Endothelial cell of umbilical vein (primary cell): ENCODE results near the gene ANGPTL1. TPM values are rescaled to one million over a fixed set of nuclear protein-coding genes. Genes with fewer than 3 reads are reported as not detected.

Source experiments
- BruUV-seq: library from RNA; stranded (reverse); fragments of 400-500 nt; replicated peaks from 2 replicates; lab custom pipeline; 2021; lab: Mats Ljungman, UMichigan
- CTCF ChIA-PET: fragments of 300-600, 350-600 bp; sonication (Branson Sonifier 250); formaldehyde crosslinking; loops from one replicate; lab custom pipeline; 2021; ENCODE audit warnings: antibody characterized with exemption, inconsistent platforms; lab: Charles Lee
- POLR2A ChIA-PET: fragments of 300-600, 350-600 bp; sonication (Branson Sonifier 250); formaldehyde crosslinking; loops from one replicate; lab custom pipeline; 2021; ENCODE audit warnings: antibody characterized with exemption, inconsistent platforms; lab: Charles Lee
- DNase-seq: peaks from one replicate; pipeline ENCODE4 v3.0.0-alpha.2; 2011; ENCODE audit warnings: low read depth, low spot score
- FAIRE-seq: peaks from 2 replicates; lab custom pipeline; 2011; peaks lifted over from hg19 to GRCh38; lab: Jason Lieb, UNC
- H2AFZ ChIP-seq: 2 replicates; pipeline ENCODE4 v1.6.0; 2012; ENCODE audit warnings: low read depth, low read length, control low read depth, inconsistent platforms
- H3K27ac ChIP-seq: 2 replicates; pipeline ENCODE4 v1.5.1; 2011; ENCODE audit warnings: low read depth, mild to moderate bottlenecking, control low read depth, low read length, moderate library complexity; ENCODE audit not compliant: insufficient read depth
- H3K27me3 ChIP-seq, 2 experiments: 2 replicates each; pipeline versions ENCODE4 v1.6.0 to v1.6.1; 2011; ENCODE audit warnings: low read length in 2 of 2, mixed read lengths in 1 of 2; ENCODE audit not compliant: control insufficient read depth in 2 of 2, insufficient read depth in 2 of 2
- H3K36me3 ChIP-seq, 2 experiments: 2 replicates in 1 of 2; 3 replicates in 1 of 2; pipeline ENCODE4 v1.5.1; 2011; ENCODE audit warnings: low read length in 2 of 2, mild to moderate bottlenecking in 1 of 2, moderate library complexity in 1 of 2; ENCODE audit not compliant: control insufficient read depth in 2 of 2, insufficient read depth in 2 of 2; ENCODE audit errors: extremely low read depth in 1 of 2
- H3K4me1 ChIP-seq: 3 replicates; pipeline ENCODE4 v1.5.1; 2011; ENCODE audit warnings: mild to moderate bottlenecking, low read length; ENCODE audit not compliant: control insufficient read depth, insufficient read depth; ENCODE audit errors: extremely low read depth
- H3K4me2 ChIP-seq: 2 replicates; pipeline ENCODE4 v1.6.1; 2011; ENCODE audit warnings: low read length, control low read depth, mixed read lengths; ENCODE audit not compliant: insufficient read depth
- H3K4me3 ChIP-seq, 3 experiments: fragments of 200-600 bp in 1 of 3; sonication (generic), shearing (Covaris generic) in 1 of 3; replicated peaks in 1 of 3; 2 replicates each; pipeline ENCODE4 v1.5.1; 2011 to 2016; ENCODE audit warnings: control low read depth in 3 of 3, low read length in 3 of 3, mild to moderate bottlenecking in 2 of 3, inconsistent platforms in 1 of 3, low read depth in 1 of 3, moderate library complexity in 1 of 3; ENCODE audit not compliant: insufficient read depth in 1 of 3
- H3K79me2 ChIP-seq: 2 replicates; pipeline ENCODE4 v1.6.0; 2012; ENCODE audit warnings: low read length, inconsistent platforms; ENCODE audit not compliant: control insufficient read depth, insufficient read depth
- H3K9ac ChIP-seq: replicated peaks from 2 replicates; pipeline ENCODE3; 2011; ENCODE audit warnings: low read length, control low read depth; ENCODE audit not compliant: insufficient read depth; ENCODE audit errors: extremely low read depth
- H3K9me1 ChIP-seq: replicated peaks from 3 replicates; pipeline ENCODE4 v1.6.0; 2011; ENCODE audit warnings: mild to moderate bottlenecking, low read length; ENCODE audit not compliant: control insufficient read depth, insufficient read depth; ENCODE audit errors: extremely low read depth
- H3K9me3 ChIP-seq: replicated peaks from 2 replicates; pipeline ENCODE4 v1.5.1; 2012; ENCODE audit warnings: low read length, inconsistent platforms; ENCODE audit not compliant: control insufficient read depth, insufficient read depth
- H4K20me1 ChIP-seq: replicated peaks from 2 replicates; pipeline ENCODE3; 2011; ENCODE audit warnings: mild to moderate bottlenecking, low read length; ENCODE audit not compliant: control insufficient read depth, insufficient read depth; ENCODE audit errors: extremely low read depth
- EZH2 ChIP-seq: IDR thresholded peaks from 2 replicates; pipeline ENCODE4 v1.6.1; 2012; ENCODE audit warnings: borderline replicate concordance, low read depth, mild to moderate bottlenecking, moderate library complexity, low read length, inconsistent platforms; ENCODE audit not compliant: severe bottlenecking
- FOS ChIP-seq: IDR thresholded peaks from 2 replicates; pipeline ENCODE4 v1.6.1; 2011; ENCODE audit warnings: mild to moderate bottlenecking, low read length, moderate library complexity, borderline replicate concordance; ENCODE audit not compliant: insufficient read depth
- GATA2 ChIP-seq: IDR thresholded peaks from 2 replicates; pipeline ENCODE4 v1.7.0; 2011; ENCODE audit warnings: low read depth, mild to moderate bottlenecking, moderate library complexity, mixed read lengths, low read length; ENCODE audit not compliant: insufficient read length, insufficient read depth
- JUN ChIP-seq: IDR thresholded peaks from 2 replicates; pipeline ENCODE4 v1.6.1; 2011; ENCODE audit warnings: borderline replicate concordance, low read depth; ENCODE audit not compliant: insufficient read length, insufficient read depth
- MYC ChIP-seq: IDR thresholded peaks from one replicate; pipeline ENCODE4 v1.6.1; 2011; ENCODE audit warnings: mild to moderate bottlenecking, low read depth, low read length
- POLR2A ChIP-seq: IDR thresholded peaks from 2 replicates; pipeline ENCODE4 v1.6.1; 2012; ENCODE audit warnings: low read depth, mild to moderate bottlenecking, control low read depth, low read length
- POLR2AphosphoS5 ChIP-seq: IDR thresholded peaks from 2 replicates; pipeline ENCODE4 v1.6.1; 2012; ENCODE audit warnings: low read depth, mild to moderate bottlenecking, control low read depth, low read length, moderate library complexity; ENCODE audit not compliant: insufficient read depth
- dilution Hi-C: fragments of 300-500 bp; cut with MboI; formaldehyde crosslinking; loops from one replicate; pipeline ENCODE4 v1.15.0; 2019; ENCODE audit warnings: low sequenced_read_pairs; ENCODE audit not compliant: extremely low pct_ligation_motif_present
- intact Hi-C: fragments of 100-400 bp; cut with micrococcal nuclease; formaldehyde crosslinking; loops from one replicate; pipeline ENCODE4 v1.10.0; 2022
- polyA plus RNA-seq, 4 experiments: library from polyadenylated mRNA; depleted of rRNA in 3 of 4; stranded (reverse) in 3 of 4; unstranded in 1 of 4; fragments of >200 nt; gene quantifications; 2 replicates each; pipeline versions ENCODE4 v1.2.1 to v1.2.3, GENCODE V29; 2011 to 2012; ENCODE audit warnings: missing spikeins in 1 of 4
- total RNA-seq: library from RNA; stranded (reverse); gene quantifications from 2 replicates; pipeline ENCODE4 v1.2.3, GENCODE V29; 2021
- TF ChIP-seq, protein P1 (sequence below), 2 donors: IDR thresholded peaks; 1 replicate in 1 of 2; 2 replicates in 1 of 2; pipeline ENCODE4 v1.5.1; 2011; ENCODE audit warnings: low read length in 2 of 2, mild to moderate bottlenecking in 2 of 2, moderate library complexity in 2 of 2, control low read depth in 1 of 2, inconsistent platforms in 1 of 2, low read depth in 1 of 2; ENCODE audit not compliant: insufficient read depth in 1 of 2; ENCODE audit errors: extremely low read depth in 1 of 2
- TF ChIP-seq, protein P2 (sequence below): IDR thresholded peaks from 2 replicates; pipeline ENCODE4 v1.6.1; 2011; ENCODE audit not compliant: insufficient read depth, insufficient read length

Gene ANGPTL1
- total and polyA plus RNA-seq, 2 donors (not counting 3 experiments of a cell fraction or from before 2014, with no cell fraction given): 0.15 TPM; not detected in 1

DNA sequence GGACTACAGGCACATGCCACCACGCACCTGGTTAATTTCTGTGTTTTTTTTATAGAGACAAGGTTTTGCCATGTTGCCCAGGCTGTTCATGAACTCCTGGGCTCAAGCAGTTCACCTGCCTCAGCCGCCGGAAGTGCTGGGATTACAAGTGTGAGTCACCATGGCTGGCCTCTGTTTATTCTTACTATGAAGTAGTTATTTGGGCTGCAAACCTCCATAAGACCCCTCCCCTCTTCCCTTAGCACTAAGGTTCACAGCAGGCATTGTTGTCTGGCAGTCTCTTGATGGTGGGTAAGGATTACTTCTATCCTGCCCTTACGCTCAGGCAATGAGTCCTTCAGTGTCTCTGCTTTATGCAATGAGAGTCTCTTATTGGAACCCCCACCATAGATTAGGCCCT, 51.8 kb downstream of the ANGPTL1 start:
- no TSS peak for BruUV-seq
- Histone ChIP-seq H3K9ac (no peak overlapping the region), H3K4me3 (no peak overlapping the region), H3K9me1 (no peaks in the 10 kb centered on the region), H2AFZ (no peak overlapping the region), H3K27ac (no peak overlapping the region), H3K4me2 (no peak overlapping the region), H3K79me2 (no peaks in the 10 kb centered on the region), H3K27me3 (no peaks in the 10 kb centered on the region), H4K20me1 (peaks cover 2% of the 10 kb centered on the region), H3K36me3 (no peaks in the 10 kb centered on the region), H3K9me3 (no peaks in the 10 kb centered on the region), H3K4me1 (no peaks in the 10 kb centered on the region)
- dilution Hi-C loops (no loop called here), intact Hi-C loops (no loop called here)
- TF ChIP-seq, protein P1, sequence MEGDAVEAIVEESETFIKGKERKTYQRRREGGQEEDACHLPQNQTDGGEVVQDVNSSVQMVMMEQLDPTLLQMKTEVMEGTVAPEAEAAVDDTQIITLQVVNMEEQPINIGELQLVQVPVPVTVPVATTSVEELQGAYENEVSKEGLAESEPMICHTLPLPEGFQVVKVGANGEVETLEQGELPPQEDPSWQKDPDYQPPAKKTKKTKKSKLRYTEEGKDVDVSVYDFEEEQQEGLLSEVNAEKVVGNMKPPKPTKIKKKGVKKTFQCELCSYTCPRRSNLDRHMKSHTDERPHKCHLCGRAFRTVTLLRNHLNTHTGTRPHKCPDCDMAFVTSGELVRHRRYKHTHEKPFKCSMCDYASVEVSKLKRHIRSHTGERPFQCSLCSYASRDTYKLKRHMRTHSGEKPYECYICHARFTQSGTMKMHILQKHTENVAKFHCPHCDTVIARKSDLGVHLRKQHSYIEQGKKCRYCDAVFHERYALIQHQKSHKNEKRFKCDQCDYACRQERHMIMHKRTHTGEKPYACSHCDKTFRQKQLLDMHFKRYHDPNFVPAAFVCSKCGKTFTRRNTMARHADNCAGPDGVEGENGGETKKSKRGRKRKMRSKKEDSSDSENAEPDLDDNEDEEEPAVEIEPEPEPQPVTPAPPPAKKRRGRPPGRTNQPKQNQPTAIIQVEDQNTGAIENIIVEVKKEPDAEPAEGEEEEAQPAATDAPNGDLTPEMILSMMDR (IDR thresholded peaks at IDR 0.05; ENCODE audit: extremely low read depth in 1 of 2, insufficient read depth in 1 of 2, low read depth in 1 of 2, low read length in 2 of 2): no peak
- TF ChIP-seq EZH2 (no peak), POLR2AphosphoS5 (no peak), JUN (no peak), MYC (no peak), FOS (no peak), POLR2A (no peak), GATA2 (no peak)
- TF ChIP-seq, protein P2, sequence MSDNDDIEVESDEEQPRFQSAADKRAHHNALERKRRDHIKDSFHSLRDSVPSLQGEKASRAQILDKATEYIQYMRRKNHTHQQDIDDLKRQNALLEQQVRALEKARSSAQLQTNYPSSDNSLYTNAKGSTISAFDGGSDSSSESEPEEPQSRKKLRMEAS: no peak
- POLR2A ChIA-PET: no interaction called here
- CTCF ChIA-PET: interaction anchor here (1.2 kb wide), 1 partner anchor 36 kb away, joined by 4 read pairs; no protein-coding TSS in a partner anchor
- FAIRE-seq (no peak), DNase-seq (no peak)
